ENCODE results near the gene AP2B1.

The AP2B1 gene

DNA sequence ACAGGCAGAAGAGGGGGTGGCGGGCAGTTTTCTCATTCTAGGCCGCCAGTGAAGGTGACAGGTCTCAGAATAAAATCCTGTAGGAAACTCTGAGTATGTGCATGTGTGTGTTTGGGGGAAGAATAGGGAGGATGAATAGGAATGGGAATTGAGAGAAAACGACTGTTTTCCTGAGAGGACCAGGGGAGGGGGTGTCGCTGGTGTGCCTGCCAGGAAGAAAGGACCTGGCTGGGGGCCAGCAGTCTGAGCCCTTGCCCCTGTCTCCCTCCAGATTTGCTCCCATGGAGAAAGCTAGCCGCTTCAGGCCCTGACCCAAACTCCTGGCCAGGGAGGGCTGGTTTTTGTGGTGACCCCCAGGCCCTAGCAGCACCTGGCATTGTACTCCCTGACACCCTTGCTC lies 187.9 kb downstream of the AP2B1 start:
- ChIA-PET CTCF (interaction anchor here (0.9 to 2.7 kb wide), 4 partner anchors 8 to 34 kb away, joined by 3 to 26 read pairs (median 5); no protein-coding TSS in a partner anchor), POLR2A (interaction anchor here (1.0 kb wide), 2 partner anchors 25 to 34 kb away, joined by 3 to 5 read pairs; partner anchors contain the start of gene TAF15)
- Histone ChIP-seq H3K4me3 (ENCODE audit: low read depth, low read length) (no peak overlapping the region), H3K4me1 (ENCODE audit: control insufficient read depth, insufficient read depth, low read length) (peaks cover 10% of the 10 kb centered on the region; the same call in 1 of the 2 replicates), H3K9me3 (ENCODE audit: control insufficient read depth, insufficient read depth, low read depth, low read length) (no peaks in the 10 kb centered on the region), H3K36me3 (ENCODE audit: control insufficient read depth in 2 of 2, insufficient read depth in 1 of 2, low read length in 2 of 2) (no peaks in the 10 kb centered on the region), H3K27ac (ENCODE audit: extremely low read depth, low read depth, low read length) (no peak overlapping the region)
- TF ChIP-seq ZNF707 (tag by site-specific recombination; IDR thresholded peaks at IDR 0.05) (no peak), ZNF362 (tag by site-specific recombination; IDR thresholded peaks at IDR 0.05) (no peak)

- CTCF ChIA-PET = interaction anchor here (0.9 to 2.7 kb wide), 3 partner anchors 9 to 33 kb away, joined by 3 to 26 read pairs (median 7); no protein-coding TSS in a partner anchor
- no peak for TF ChIP-seq TCF7L2 (IDR thresholded peaks at IDR 0.05; ENCODE audit: borderline replicate concordance, low read depth, low read length)
- no peak for TF ChIP-seq ZNF530 (tag by site-specific recombination; IDR thresholded peaks at IDR 0.05; ENCODE audit: low read depth)
- TF ChIP-seq ZNF513 (tag by site-specific recombination; IDR thresholded peaks at IDR 0.05) = no peak
- no peak for TF ChIP-seq ZFP3 (tag by site-specific recombination; IDR thresholded peaks at IDR 0.05; ENCODE audit: low read depth)
- TF ChIP-seq ZNF114 (tag by site-specific recombination; IDR thresholded peaks at IDR 0.05) = no peak
- TF ChIP-seq, protein P1, sequence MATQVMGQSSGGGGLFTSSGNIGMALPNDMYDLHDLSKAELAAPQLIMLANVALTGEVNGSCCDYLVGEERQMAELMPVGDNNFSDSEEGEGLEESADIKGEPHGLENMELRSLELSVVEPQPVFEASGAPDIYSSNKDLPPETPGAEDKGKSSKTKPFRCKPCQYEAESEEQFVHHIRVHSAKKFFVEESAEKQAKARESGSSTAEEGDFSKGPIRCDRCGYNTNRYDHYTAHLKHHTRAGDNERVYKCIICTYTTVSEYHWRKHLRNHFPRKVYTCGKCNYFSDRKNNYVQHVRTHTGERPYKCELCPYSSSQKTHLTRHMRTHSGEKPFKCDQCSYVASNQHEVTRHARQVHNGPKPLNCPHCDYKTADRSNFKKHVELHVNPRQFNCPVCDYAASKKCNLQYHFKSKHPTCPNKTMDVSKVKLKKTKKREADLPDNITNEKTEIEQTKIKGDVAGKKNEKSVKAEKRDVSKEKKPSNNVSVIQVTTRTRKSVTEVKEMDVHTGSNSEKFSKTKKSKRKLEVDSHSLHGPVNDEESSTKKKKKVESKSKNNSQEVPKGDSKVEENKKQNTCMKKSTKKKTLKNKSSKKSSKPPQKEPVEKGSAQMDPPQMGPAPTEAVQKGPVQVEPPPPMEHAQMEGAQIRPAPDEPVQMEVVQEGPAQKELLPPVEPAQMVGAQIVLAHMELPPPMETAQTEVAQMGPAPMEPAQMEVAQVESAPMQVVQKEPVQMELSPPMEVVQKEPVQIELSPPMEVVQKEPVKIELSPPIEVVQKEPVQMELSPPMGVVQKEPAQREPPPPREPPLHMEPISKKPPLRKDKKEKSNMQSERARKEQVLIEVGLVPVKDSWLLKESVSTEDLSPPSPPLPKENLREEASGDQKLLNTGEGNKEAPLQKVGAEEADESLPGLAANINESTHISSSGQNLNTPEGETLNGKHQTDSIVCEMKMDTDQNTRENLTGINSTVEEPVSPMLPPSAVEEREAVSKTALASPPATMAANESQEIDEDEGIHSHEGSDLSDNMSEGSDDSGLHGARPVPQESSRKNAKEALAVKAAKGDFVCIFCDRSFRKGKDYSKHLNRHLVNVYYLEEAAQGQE (tag by site-specific recombination; IDR thresholded peaks at IDR 0.05) = no peak
- TF ChIP-seq ZSCAN23 (tag by site-specific recombination; IDR thresholded peaks at IDR 0.05) = no peak
- TF ChIP-seq ZNF561 (tag by site-specific recombination; IDR thresholded peaks at IDR 0.05; ENCODE audit: borderline replicate concordance) = no peak
- no peak for TF ChIP-seq ZFP41 (tag by site-specific recombination; IDR thresholded peaks at IDR 0.05; ENCODE audit: borderline replicate concordance)
- no peak for TF ChIP-seq ZNF341 (tag by site-specific recombination; IDR thresholded peaks at IDR 0.05; ENCODE audit: low read depth)
- TF ChIP-seq KLF17 (tag by site-specific recombination; IDR thresholded peaks at IDR 0.05) = no peak
- TF ChIP-seq, protein P2, sequence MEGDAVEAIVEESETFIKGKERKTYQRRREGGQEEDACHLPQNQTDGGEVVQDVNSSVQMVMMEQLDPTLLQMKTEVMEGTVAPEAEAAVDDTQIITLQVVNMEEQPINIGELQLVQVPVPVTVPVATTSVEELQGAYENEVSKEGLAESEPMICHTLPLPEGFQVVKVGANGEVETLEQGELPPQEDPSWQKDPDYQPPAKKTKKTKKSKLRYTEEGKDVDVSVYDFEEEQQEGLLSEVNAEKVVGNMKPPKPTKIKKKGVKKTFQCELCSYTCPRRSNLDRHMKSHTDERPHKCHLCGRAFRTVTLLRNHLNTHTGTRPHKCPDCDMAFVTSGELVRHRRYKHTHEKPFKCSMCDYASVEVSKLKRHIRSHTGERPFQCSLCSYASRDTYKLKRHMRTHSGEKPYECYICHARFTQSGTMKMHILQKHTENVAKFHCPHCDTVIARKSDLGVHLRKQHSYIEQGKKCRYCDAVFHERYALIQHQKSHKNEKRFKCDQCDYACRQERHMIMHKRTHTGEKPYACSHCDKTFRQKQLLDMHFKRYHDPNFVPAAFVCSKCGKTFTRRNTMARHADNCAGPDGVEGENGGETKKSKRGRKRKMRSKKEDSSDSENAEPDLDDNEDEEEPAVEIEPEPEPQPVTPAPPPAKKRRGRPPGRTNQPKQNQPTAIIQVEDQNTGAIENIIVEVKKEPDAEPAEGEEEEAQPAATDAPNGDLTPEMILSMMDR (tag by site-specific recombination; IDR thresholded peaks at IDR 0.05) = no peak
- no peak for TF ChIP-seq ZNF423 (tag by site-specific recombination; IDR thresholded peaks at IDR 0.05)
- TF ChIP-seq ZNF768 (tag by site-specific recombination; IDR thresholded peaks at IDR 0.05) = no peak
- TF ChIP-seq MYNN (tag by site-specific recombination; IDR thresholded peaks at IDR 0.05; ENCODE audit: borderline replicate concordance) = no peak
- Histone ChIP-seq H3K4me3 (ENCODE audit: low read depth, low read length) (no peak overlapping the region), H3K4me1 (ENCODE audit: control insufficient read depth, insufficient read depth, low read length) (peaks cover 10% of the 10 kb centered on the region; the same call in 1 of the 2 replicates), H3K27ac (ENCODE audit: extremely low read depth, low read depth, low read length) (no peak overlapping the region), H3K9me3 (ENCODE audit: control insufficient read depth, insufficient read depth, low read depth, low read length) (no peaks in the 10 kb centered on the region), H3K36me3 (ENCODE audit: control insufficient read depth in 2 of 2, insufficient read depth in 1 of 2, low read length in 2 of 2) (no peaks in the 10 kb centered on the region)
- POLR2A ChIA-PET = no interaction called here
Observed at GRCh38 chr17:35775583-35775982, 188.5 kb downstream of the AP2B1 start.
